H1 (cell line): Measurements from ENCODE around the gene TSC22D1. TPM values are rescaled to one million over a fixed set of nuclear protein-coding genes. Genes with fewer than 3 reads are reported as not detected.

Source experiments
- CTCF ChIA-PET: fragments of 300-600 bp; sonication (Branson Sonifier 250); formaldehyde crosslinking; loops from one replicate; lab custom pipeline; 2021; ENCODE audit not compliant: partially characterized antibody; lab: Charles Lee
- POLR2A ChIA-PET: fragments of 300-600 bp; sonication (Branson Sonifier 250); formaldehyde crosslinking; loops from one replicate; lab custom pipeline; 2021; ENCODE audit warnings: inconsistent platforms; ENCODE audit not compliant: partially characterized antibody; lab: Charles Lee
- DNase-seq, 2 experiments: peaks; one replicate each; pipeline versions ENCODE4 v3.0.0 to v3.0.0-alpha.2; 2010 to 2022; ENCODE audit warnings: low spot score in 2 of 2, low read depth in 1 of 2, mixed read lengths in 1 of 2
- FAIRE-seq: peaks from 2 replicates; lab custom pipeline; 2011; peaks lifted over from hg19 to GRCh38; lab: Jason Lieb, UNC
- H2AFZ ChIP-seq: 2 replicates; pipeline ENCODE4 v1.8.1; 2012; ENCODE audit warnings: low read length, inconsistent platforms
- H2AK5ac ChIP-seq: 2 replicates; pipeline ENCODE4 v1.6.1; 2013; ENCODE audit warnings: low read depth, low read length
- H2BK120ac ChIP-seq: replicated peaks from 2 replicates; pipeline ENCODE3; 2013; ENCODE audit warnings: low read depth, low read length, inconsistent platforms
- H2BK12ac ChIP-seq: 2 replicates; pipeline ENCODE4 v1.6.1; 2013; ENCODE audit warnings: low read depth, low read length
- H2BK15ac ChIP-seq: 2 replicates; pipeline ENCODE4 v1.6.1; 2013; ENCODE audit warnings: low read length
- H2BK20ac ChIP-seq: 2 replicates; pipeline ENCODE4 v1.6.1; 2013; ENCODE audit warnings: low read length
- H2BK5ac ChIP-seq: 2 replicates; pipeline ENCODE4 v1.6.1; 2013; ENCODE audit warnings: low read depth, low read length
- H3K14ac ChIP-seq: 2 replicates; pipeline ENCODE4 v1.6.1; 2013; ENCODE audit warnings: inconsistent platforms; ENCODE audit not compliant: insufficient read length
- H3K18ac ChIP-seq: 2 replicates; pipeline ENCODE4 v1.6.1; 2013; ENCODE audit warnings: low read length; ENCODE audit errors: extremely low read depth
- H3K23ac ChIP-seq: 2 replicates; pipeline ENCODE4 v1.6.1; 2013; ENCODE audit warnings: inconsistent platforms; ENCODE audit not compliant: insufficient read length
- H3K23me2 ChIP-seq: 2 replicates; pipeline ENCODE4 v1.6.1; 2013; ENCODE audit warnings: low read depth, low read length
- H3K27ac ChIP-seq: 2 replicates; pipeline ENCODE4 v1.6.1; 2011; ENCODE audit warnings: low read depth, low read length, inconsistent platforms
- H3K27me3 ChIP-seq, 4 experiments: replicated peaks in 1 of 4; 1 replicate in 1 of 4; 2 replicates in 3 of 4; pipeline versions ENCODE4 v1.6.1 to v1.8.1; 2011 to 2013; ENCODE audit warnings: low read length in 3 of 4, mild to moderate bottlenecking in 3 of 4, inconsistent platforms in 2 of 4, mixed read lengths in 2 of 4, moderate library complexity in 1 of 4; ENCODE audit not compliant: control insufficient read depth in 3 of 4, insufficient read depth in 3 of 4; ENCODE audit errors: extremely low read depth in 1 of 4
- H3K36me3 ChIP-seq, 4 experiments: 2 replicates each; pipeline versions ENCODE4 v1.6.1 to v1.8.1; 2011 to 2013; ENCODE audit warnings: mild to moderate bottlenecking in 4 of 4, low read length in 3 of 4, moderate library complexity in 2 of 4, control low read depth in 1 of 4, inconsistent platforms in 1 of 4; ENCODE audit not compliant: insufficient read depth in 4 of 4, control insufficient read depth in 2 of 4
- H3K4ac ChIP-seq: replicated peaks from 2 replicates; pipeline ENCODE3; 2013; ENCODE audit warnings: low read length, low read depth, mixed read lengths, inconsistent platforms; ENCODE audit not compliant: insufficient read length
- H3K4me1 ChIP-seq, 4 experiments: replicated peaks in 1 of 4; 1 replicate in 1 of 4; 2 replicates in 3 of 4; pipeline versions ENCODE4 v1.6.1 to v1.8.1; 2011 to 2013; ENCODE audit warnings: low read length in 3 of 4, inconsistent platforms in 2 of 4, mixed read lengths in 1 of 4; ENCODE audit not compliant: insufficient read depth in 4 of 4, control insufficient read depth in 3 of 4
- H3K4me2 ChIP-seq, 2 experiments: 2 replicates each; pipeline versions ENCODE4 v1.6.1 to v1.8.1; 2011 to 2013; ENCODE audit warnings: low read depth in 2 of 2, low read length in 2 of 2, control low read depth in 1 of 2, inconsistent platforms in 1 of 2, mild to moderate bottlenecking in 1 of 2; ENCODE audit not compliant: insufficient read depth in 1 of 2
- H3K4me3 ChIP-seq, 4 experiments: fragments of 200-600, 300-600 bp in 1 of 4; sonication (generic), shearing (Covaris generic), sonication (Bioruptor Twin) in 1 of 4; 2 replicates each; pipeline versions ENCODE4 v1.5.1 to v1.8.1; 2011 to 2016; ENCODE audit warnings: low read length in 4 of 4, low read depth in 3 of 4, control low read depth in 2 of 4, inconsistent platforms in 2 of 4, mild to moderate bottlenecking in 2 of 4, mixed read lengths in 1 of 4, moderate library complexity in 1 of 4; ENCODE audit not compliant: insufficient read depth in 2 of 4; ENCODE audit errors: extremely low read depth in 1 of 4
- H3K56ac ChIP-seq: replicated peaks from 2 replicates; pipeline ENCODE3; 2013; ENCODE audit warnings: low read depth, mild to moderate bottlenecking, mixed read lengths, low read length, inconsistent platforms; ENCODE audit not compliant: insufficient read length
- H3K79me1 ChIP-seq: 2 replicates; pipeline ENCODE4 v1.6.1; 2013; ENCODE audit warnings: low read depth, low read length, control low read depth
- H3K79me2 ChIP-seq, 2 experiments: 2 replicates each; pipeline versions ENCODE4 v1.6.1 to v1.8.1; 2012 to 2013; ENCODE audit warnings: low read length in 2 of 2, mild to moderate bottlenecking in 2 of 2, inconsistent platforms in 1 of 2; ENCODE audit not compliant: insufficient read depth in 2 of 2, control insufficient read depth in 1 of 2
- H3K9ac ChIP-seq, 4 experiments: replicated peaks in 1 of 4; 1 replicate in 1 of 4; 2 replicates in 3 of 4; pipeline versions ENCODE4 v1.6.1 to v1.8.1; 2011 to 2013; ENCODE audit warnings: low read depth in 3 of 4, low read length in 3 of 4, control low read depth in 2 of 4, mild to moderate bottlenecking in 2 of 4, moderate library complexity in 2 of 4, inconsistent platforms in 1 of 4; ENCODE audit errors: extremely low read depth in 1 of 4
- H3K9me3 ChIP-seq, 2 experiments: 2 replicates each; pipeline versions ENCODE4 v1.6.1 to v1.8.1; 2012 to 2013; ENCODE audit warnings: mild to moderate bottlenecking in 2 of 2, moderate library complexity in 2 of 2, control low read depth in 1 of 2, inconsistent platforms in 1 of 2, low read depth in 1 of 2, low read length in 1 of 2, mixed read lengths in 1 of 2; ENCODE audit not compliant: insufficient read depth in 2 of 2
- H4K20me1 ChIP-seq, 2 experiments: replicated peaks in 1 of 2; 2 replicates each; pipeline versions ENCODE3 to v1.8.1; 2011 to 2013; ENCODE audit warnings: inconsistent platforms in 2 of 2, low read length in 2 of 2, mild to moderate bottlenecking in 1 of 2; ENCODE audit not compliant: insufficient read depth in 2 of 2, control insufficient read depth in 1 of 2
- H4K5ac ChIP-seq: 2 replicates; pipeline ENCODE4 v1.6.1; 2013; ENCODE audit warnings: low read length, low read depth, mixed read lengths, inconsistent platforms; ENCODE audit not compliant: insufficient read length
- H4K8ac ChIP-seq: 2 replicates; pipeline ENCODE4 v1.8.0; 2013; ENCODE audit warnings: mild to moderate bottlenecking, moderate library complexity, low read length, inconsistent platforms; ENCODE audit not compliant: insufficient read depth; ENCODE audit errors: extremely low read depth
- H4K91ac ChIP-seq: replicated peaks from 2 replicates; pipeline ENCODE3; 2013; ENCODE audit warnings: low read length, mixed read lengths, inconsistent platforms; ENCODE audit not compliant: insufficient read length
- SIN3A ChIP-seq, 2 experiments: IDR thresholded peaks in 1 of 2; conservative IDR thresholded peaks in 1 of 2; 2 replicates each; pipeline ENCODE4 v1.6.1; 2011 to 2012; ENCODE audit warnings: low read length in 2 of 2, improper control_type of control experiment in 1 of 2, low read depth in 1 of 2, mild to moderate bottlenecking in 1 of 2
- WGBS, 2 experiments: shearing (Covaris generic) in 1 of 2; methylation state at CpG; one replicate each; pipeline versions ENCODE4 v1.1.6 to v1.1.7; 2013 to 2015; ENCODE audit warnings: low lambda C conversion rate in 2 of 2, mixed read lengths in 2 of 2, inconsistent platforms in 1 of 2, low coverage in 1 of 2, missing lambda C conversion rate in 1 of 2; ENCODE audit not compliant: insufficient replicate concordance in 2 of 2, insufficient coverage in 1 of 2, insufficient read length in 1 of 2; ENCODE audit errors: extremely low coverage in 1 of 2, missing lambda C conversion rate in 1 of 2; 5-methylcytosine and 5-hydroxymethylcytosine counted together
- polyA plus RNA-seq, 7 experiments: library from polyadenylated mRNA; depleted of rRNA in 3 of 7; stranded (reverse) in 5 of 7; unstranded in 2 of 7; fragments of >200 nt in 5 of 7; fragments of 200-250 nt in 2 of 7; gene quantifications; 1 replicate in 5 of 7; 2 replicates in 1 of 7; 4 replicates in 1 of 7; pipeline versions ENCODE4 v1.2.1 to v1.2.3, GENCODE V29; 2011 to 2013; ENCODE audit warnings: missing spikeins in 2 of 7, mixed read lengths in 2 of 7
- total RNA-seq: library from RNA; stranded (reverse); fragmentation: NEBNext Ultra II Directional; extraction: Animal tissue kit (Norgen Biotek cat#: 25700); gene quantifications from 2 replicates; pipeline ENCODE4 v1.2.1, GENCODE V29; 2021

The TSC22D1 gene
- total and polyA plus RNA-seq, 2 of the 8 experiments (the other 6 are each of a cell fraction or from before 2014, with no cell fraction given): 52.6 to 80.9 TPM

GRCh38 chr13:44422755-44423643 is 153.1 kb downstream of the TSC22D1 start:
- H3K27ac ChIP-seq: no peak overlapping the region
- H3K56ac ChIP-seq: no peak overlapping the region
- H3K27me3 ChIP-seq: no peaks in the 10 kb centered on the region
- peak overlapping the region; percentile 83 for H3K18ac ChIP-seq
- H3K36me3 ChIP-seq: no peaks in the 10 kb centered on the region
- 91% methylated on average over 15 of the region's 15 CpGs; no CpG with 5 or more reads in 1 of the 2 experiments for WGBS, 2 experiments
- no peak overlapping the region for H3K23ac ChIP-seq
- H3K23me2 ChIP-seq: no peaks in the 10 kb centered on the region
- no peak overlapping the region for H4K5ac ChIP-seq
- H4K8ac ChIP-seq: no peak overlapping the region
- no peak overlapping the region for H3K4me3 ChIP-seq
- no peaks in the 10 kb centered on the region for H4K20me1 ChIP-seq
- POLR2A ChIA-PET: interaction anchor here (1.3 to 8.1 kb wide), 3 partner anchors 9 to 18 kb away, joined by 3 to 80 read pairs (median 3); no protein-coding TSS in a partner anchor
- no peak overlapping the region for H4K91ac ChIP-seq
- no peak for TF ChIP-seq SIN3A (conservative IDR thresholded peaks at IDR 0.05 in 1 of 2, IDR thresholded peaks at IDR 0.05 in 1 of 2; ENCODE audit: low read depth in 1 of 2, low read length in 2 of 2)
- TF ChIP-seq, all 59 proteins: peak for 0
- Histone ChIP-seq H3K9ac (no peak overlapping the region), H3K79me1 (no peaks in the 10 kb centered on the region), H2BK15ac (peak overlapping the region; percentile 67; the same call in 1 of the 2 replicates), H3K9me3 (no peaks in the 10 kb centered on the region; a peak in 1 of 4 replicates), H3K4me1 (peaks cover 0 to 5% (median 4%) of the 10 kb centered on the region in 4 experiments; a peak in 5 of 7 replicates), H2BK20ac (0 out of 2 replicates have a peak overlapping the region, but pooled peaks have one; percentile 67), H2AK5ac (no peak overlapping the region), H3K79me2 (no peaks in the 10 kb centered on the region), H2BK12ac (no peak overlapping the region), H2AFZ (no peak overlapping the region), H3K14ac (no peak overlapping the region), H2BK120ac (no peak overlapping the region), H2BK5ac (no peak overlapping the region), H3K4me2 (no peak overlapping the region), H3K4ac (no peak overlapping the region)
- FAIRE-seq (no peak), DNase-seq (peak in 1 of 2 experiments; percentile 36)
- CTCF ChIA-PET: interaction anchor here (1.1 to 3.5 kb wide), 2 partner anchors 11 to 93 kb away, joined by 4 to 12 read pairs; no protein-coding TSS in a partner anchor
